A673 (cell line): ENCODE data around the gene CRISPLD2. TPM values are rescaled to one million over a fixed set of nuclear protein-coding genes. Genes with fewer than 3 reads are reported as not detected.

Experiments used
- BruUV-seq: library from RNA; stranded (reverse); fragments of 400-500 nt; replicated peaks from 2 replicates; lab custom pipeline; 2021; lab: Mats Ljungman, UMichigan
- CTCF ChIA-PET: fragments of 300-600 bp; sonication (Branson Sonifier 250); formaldehyde crosslinking; loops from one replicate; lab custom pipeline; 2022; ENCODE audit warnings: antibody characterized with exemption; lab: Charles Lee
- POLR2A ChIA-PET: fragments of 300-600 bp; sonication (Branson Sonifier 250); formaldehyde crosslinking; loops from one replicate; lab custom pipeline; 2022; ENCODE audit warnings: antibody characterized with exemption; ENCODE audit not compliant: low non-redundant PET; lab: Charles Lee
- DNase-seq: peaks from one replicate; pipeline ENCODE4 v3.0.0-alpha.2; 2015; ENCODE audit warnings: low spot score
- H3K27ac ChIP-seq: fragments of 200-600 bp; sonication (generic); 2 replicates; pipeline ENCODE4 v1.5.1; 2016; ENCODE audit warnings: mixed run types, low read depth, mild to moderate bottlenecking, mixed read lengths, antibody characterized with exemption, low read length; ENCODE audit not compliant: poor library complexity, severe bottlenecking
- H3K27me3 ChIP-seq: fragments of 200-600 bp; sonication (generic); replicated peaks from 2 replicates; pipeline ENCODE4 v1.6.1; 2017; ENCODE audit warnings: mixed run types, low read depth, mild to moderate bottlenecking, mixed read lengths, antibody characterized with exemption, low read length; ENCODE audit not compliant: insufficient read depth, poor library complexity
- H3K36me3 ChIP-seq: fragments of 200-600 bp; sonication (generic); 2 replicates; pipeline ENCODE4 v1.6.1; 2016; ENCODE audit warnings: mixed run types, mild to moderate bottlenecking, mixed read lengths, antibody characterized with exemption, low read length; ENCODE audit not compliant: insufficient read depth, poor library complexity, severe bottlenecking
- H3K4me1 ChIP-seq: fragments of 200-600 bp; sonication (generic); 2 replicates; pipeline ENCODE4 v1.6.1; 2017; ENCODE audit warnings: mixed run types, mild to moderate bottlenecking, mixed read lengths, antibody characterized with exemption, low read length; ENCODE audit not compliant: insufficient read depth, poor library complexity, severe bottlenecking
- H3K4me3 ChIP-seq: fragments of 200-600 bp; sonication (generic); 2 replicates; pipeline ENCODE4 v1.5.1; 2016; ENCODE audit warnings: low read depth, mixed run types, mild to moderate bottlenecking, mixed read lengths, low read length; ENCODE audit not compliant: poor library complexity, severe bottlenecking
- H3K9me3 ChIP-seq: fragments of 200-600 bp; sonication (generic); 2 replicates; pipeline ENCODE4 v1.6.1; 2016; ENCODE audit warnings: mixed run types, low read depth, mild to moderate bottlenecking, mixed read lengths, antibody characterized with exemption, low read length; ENCODE audit not compliant: poor library complexity, severe bottlenecking
- CTCF ChIP-seq: fragments of 300-800, 200-600 bp; sonication (generic); conservative IDR thresholded peaks from 2 replicates; pipeline ENCODE4 v1.5.1; 2017; ENCODE audit warnings: low read depth, mild to moderate bottlenecking, antibody characterized with exemption, low read length, moderate library complexity, mixed read lengths
- EZH2 ChIP-seq: fragments of 200-600 bp; sonication (generic); IDR thresholded peaks from 2 replicates; pipeline ENCODE4 v1.6.1; 2017; ENCODE audit warnings: borderline replicate concordance, low read depth, mild to moderate bottlenecking, mixed read lengths, antibody characterized with exemption, low read length; ENCODE audit not compliant: poor library complexity, severe bottlenecking
- intact Hi-C: fragments of 100-400 bp; cut with micrococcal nuclease; formaldehyde crosslinking; loops from one replicate; pipeline ENCODE4 v1.10.0; 2022; ENCODE audit not compliant: unreplicated experiment
- total RNA-seq: library from RNA; stranded (reverse); gene quantifications from 2 replicates; pipeline ENCODE4 v1.2.3, GENCODE V29; 2021

The CRISPLD2 gene
- total RNA-seq, 1 experiment from 2014 or later: 0.32 TPM

- DNase-seq: peak; percentile 72
- BruUV-seq: no TSS peak
- Histone ChIP-seq H3K4me3 (no peak overlapping the region), H3K27ac (peak overlapping the region; percentile 18), H3K4me1 (peaks cover 12% of the 10 kb centered on the region), H3K27me3 (no peaks in the 10 kb centered on the region), H3K36me3 (no peaks in the 10 kb centered on the region), H3K9me3 (no peaks in the 10 kb centered on the region)
- intact Hi-C loops: no loop called here
- CTCF ChIA-PET: interaction anchor here (0.6 kb wide), 1 partner anchor 47 kb away, joined by 3 read pairs; no protein-coding TSS in a partner anchor
- TF ChIP-seq EZH2 (no peak), CTCF (no peak)
- POLR2A ChIA-PET: no interaction called here
These were observed 33.8 kb upstream of the CRISPLD2 start for GRCh38 chr16:84785843-84786581.

GRCh38 chr16:84786605-84787262 lies 33.1 kb upstream of the CRISPLD2 start:
- POLR2A ChIA-PET: no interaction called here
- DNase-seq: no peak
- CTCF ChIA-PET: interaction anchor here (0.5 to 0.6 kb wide), 2 partner anchors 19 to 47 kb away, joined by 3 read pairs; no protein-coding TSS in a partner anchor
- peaks cover 12% of the 10 kb centered on the region for H3K4me1 ChIP-seq
- H3K4me3 ChIP-seq: no peak overlapping the region
- TF ChIP-seq EZH2: no peak
- TF ChIP-seq CTCF: no peak
- H3K36me3 ChIP-seq: no peaks in the 10 kb centered on the region
- no peak overlapping the region for H3K27ac ChIP-seq
- BruUV-seq: no TSS peak
- no peaks in the 10 kb centered on the region for H3K9me3 ChIP-seq
- H3K27me3 ChIP-seq: no peaks in the 10 kb centered on the region
- intact Hi-C loops: no loop called here

- no peaks in the 10 kb centered on the region for H3K9me3 ChIP-seq
- no peak overlapping the region for H3K27ac ChIP-seq
- POLR2A ChIA-PET: no interaction called here
- H3K36me3 ChIP-seq: no peaks in the 10 kb centered on the region
- CTCF ChIA-PET: interaction anchor here (0.5 kb wide), 1 partner anchor 19 kb away, joined by 3 read pairs; no protein-coding TSS in a partner anchor
- no peaks in the 10 kb centered on the region for H3K27me3 ChIP-seq
- H3K4me3 ChIP-seq: no peak overlapping the region
- intact Hi-C loops: no loop called here
- TF ChIP-seq CTCF (no peak), EZH2 (no peak)
- peaks cover 12% of the 10 kb centered on the region for H3K4me1 ChIP-seq
- no peak for DNase-seq
- BruUV-seq: no TSS peak
These were observed 32.5 kb upstream of the CRISPLD2 start for GRCh38 chr16:84787263-84787622.
